LHCN-M2 (cell line): ENCODE data around the gene CDK5R1. TPM values are rescaled to one million over a fixed set of nuclear protein-coding genes. Genes with fewer than 3 reads are reported as not detected.

Source experiments
- total RNA-seq: library from RNA; depleted of rRNA; stranded (reverse); fragments of >200 nt; gene quantifications from 2 replicates; pipeline ENCODE4 v1.2.3, GENCODE V29; 2014; rRNA removed

The CDK5R1 gene
- total RNA-seq, 1 experiment from 2014 or later = 8.6 TPM

Other genes starting within 250 kb of the CDK5R1 start
- 0.57 and 0.71 TPM in 2 replicates for gene RHBDL3, start 221.2 kb upstream of the CDK5R1 start, total RNA-seq
- gene C17orf75, start 144.8 kb upstream of the CDK5R1 start, total RNA-seq = 12.8 and 16.4 TPM in 2 replicates
- gene ZNF207, start 136.8 kb upstream of the CDK5R1 start, total RNA-seq = 141 and 157 TPM in 2 replicates
- 96.0 and 100.0 TPM in 2 replicates for gene PSMD11, start 42.5 kb upstream of the CDK5R1 start, total RNA-seq